NCI-H2227 (cell line): ENCODE data around the gene CASP9.

Experiments used
- DNase-seq: peaks from one replicate; lab custom pipeline; 2025; ENCODE audit not compliant: unreplicated experiment; lab: John Stamatoyannopoulos, UW

Gene CASP9

GRCh38 chr1:15451014-15451722, 72.8 kb downstream of the CASP9 start:
- no peak for DNase-seq

GRCh38 chr1:15449567-15449966, 74.4 kb downstream of the CASP9 start:
- DNase-seq = no peak

- DNase-seq = no peak
Observed at GRCh38 chr1:15448877-15449462, 75.0 kb downstream of the CASP9 start.

GRCh38 chr1:15446212-15446611, 77.8 kb downstream of the CASP9 start:
- no peak for DNase-seq

- no peak for DNase-seq
Observed at GRCh38 chr1:15445390-15446122, 78.5 kb downstream of the CASP9 start.

GRCh38 chr1:15444468-15445389, 79.3 kb downstream of the CASP9 start:
- DNase-seq = no peak

GRCh38 chr1:15443281-15443680, 80.7 kb downstream of the CASP9 start:
- no peak for DNase-seq

GRCh38 chr1:15442759-15443158, 81.3 kb downstream of the CASP9 start:
- DNase-seq = no peak

- no peak for DNase-seq
Observed at GRCh38 chr1:15442119-15442518, 81.9 kb downstream of the CASP9 start.
